Liver (tissue), 9 donors: ENCODE results near the gene CREB5. TPM values are rescaled to one million over a fixed set of nuclear protein-coding genes. Genes with fewer than 3 reads are reported as not detected.

Experiments used
- DNase-seq: peaks from one replicate; pipeline ENCODE4 v3.0.0-alpha.2; 2017; ENCODE audit warnings: low spot score
- H3K27ac ChIP-seq, 2 donors: one replicate each; pipeline ENCODE4 v1.7.0; 2013; ENCODE audit warnings: inconsistent platforms in 2 of 2, low read length in 2 of 2, control low read depth in 1 of 2, low read depth in 1 of 2, mild to moderate bottlenecking in 1 of 2
- H3K27me3 ChIP-seq, 4 donors: one replicate each; pipeline versions ENCODE4 v1.6.1 to v1.7.0; 2013; ENCODE audit warnings: low read length in 3 of 4, inconsistent platforms in 1 of 4, mild to moderate bottlenecking in 1 of 4, moderate library complexity in 1 of 4; ENCODE audit not compliant: control insufficient read depth in 4 of 4, insufficient read depth in 4 of 4
- H3K36me3 ChIP-seq, 4 donors: one replicate each; pipeline versions ENCODE4 v1.6.1 to v1.7.0; 2013; ENCODE audit warnings: low read length in 3 of 4, mild to moderate bottlenecking in 3 of 4, low read depth in 1 of 4, moderate library complexity in 1 of 4; ENCODE audit not compliant: control insufficient read depth in 4 of 4, insufficient read depth in 3 of 4
- H3K4me1 ChIP-seq, 4 donors: one replicate each; pipeline versions ENCODE4 v1.6.1 to v1.7.0; 2013; ENCODE audit warnings: low read length in 3 of 4, mild to moderate bottlenecking in 3 of 4, moderate library complexity in 1 of 4; ENCODE audit not compliant: control insufficient read depth in 4 of 4, insufficient read depth in 4 of 4
- H3K4me3 ChIP-seq, 3 donors: one replicate each; pipeline versions ENCODE4 v1.6.1 to v1.7.0; 2013; ENCODE audit warnings: low read length in 3 of 3, control low read depth in 1 of 3, low read depth in 1 of 3, mild to moderate bottlenecking in 1 of 3
- H3K9ac ChIP-seq, 2 donors: one replicate each; pipeline ENCODE4 v1.7.0; 2013; ENCODE audit warnings: low read length in 2 of 2, mild to moderate bottlenecking in 2 of 2, moderate library complexity in 2 of 2, control low read depth in 1 of 2, low read depth in 1 of 2
- H3K9me3 ChIP-seq, 4 donors: one replicate each; pipeline versions ENCODE4 v1.6.1 to v1.7.0; 2013; ENCODE audit warnings: low read length in 3 of 4; ENCODE audit not compliant: control insufficient read depth in 4 of 4
- EGR1 ChIP-seq, 2 donors: IDR thresholded peaks; 2 replicates each; pipeline ENCODE4 v1.6.1; 2016 to 2018; ENCODE audit warnings: antibody characterized with exemption in 2 of 2, low read depth in 2 of 2
- FOXA2 ChIP-seq: IDR thresholded peaks from 2 replicates; pipeline ENCODE4 v1.6.1; 2016; ENCODE audit warnings: antibody characterized with exemption
- GABPA ChIP-seq, 2 donors: IDR thresholded peaks in 1 of 2; conservative IDR thresholded peaks in 1 of 2; 2 replicates each; pipeline ENCODE4 v1.6.1; 2016; ENCODE audit warnings: antibody characterized with exemption in 2 of 2, mild to moderate bottlenecking in 1 of 2, moderate library complexity in 1 of 2
- HNF4G ChIP-seq: IDR thresholded peaks from 2 replicates; pipeline ENCODE4 v1.6.1; 2016; ENCODE audit warnings: antibody characterized with exemption
- JUND ChIP-seq, 2 donors: IDR thresholded peaks; 2 replicates each; pipeline ENCODE4 v1.6.1; 2016; ENCODE audit warnings: antibody characterized with exemption in 2 of 2
- MAX ChIP-seq: IDR thresholded peaks from 2 replicates; pipeline ENCODE4 v1.6.1; 2016; ENCODE audit warnings: antibody characterized with exemption
- NR2F2 ChIP-seq: IDR thresholded peaks from 2 replicates; pipeline ENCODE4 v1.6.1; 2016; ENCODE audit warnings: antibody characterized with exemption
- RAD21 ChIP-seq, 2 donors: IDR thresholded peaks; 2 replicates each; pipeline ENCODE4 v1.6.1; 2016; ENCODE audit warnings: antibody characterized with exemption in 2 of 2, mild to moderate bottlenecking in 2 of 2
- REST ChIP-seq: IDR thresholded peaks from 2 replicates; pipeline ENCODE4 v1.6.1; 2016; ENCODE audit warnings: antibody characterized with exemption, mild to moderate bottlenecking
- RXRA ChIP-seq, 2 donors: IDR thresholded peaks; 2 replicates each; pipeline ENCODE4 v1.6.1; 2017 to 2018; ENCODE audit warnings: antibody characterized with exemption in 2 of 2, mild to moderate bottlenecking in 1 of 2
- SP1 ChIP-seq: IDR thresholded peaks from 2 replicates; pipeline ENCODE4 v1.6.1; 2018; ENCODE audit warnings: antibody characterized with exemption, mild to moderate bottlenecking
- YY1 ChIP-seq: IDR thresholded peaks from 2 replicates; pipeline ENCODE4 v1.6.1; 2016; ENCODE audit warnings: antibody characterized with exemption, mild to moderate bottlenecking
- WGBS: extraction: QIAGEN DNeasy Blood & Tissue Kit; methylation state at CpG from one replicate; pipeline ENCODE4 v1.1.7; 2013; 5-methylcytosine and 5-hydroxymethylcytosine counted together
- polyA plus RNA-seq, 2 donors: library from polyadenylated mRNA; stranded (reverse) in 1 of 2; unstranded in 1 of 2; fragments of 200-250 nt in 1 of 2; fragments of >200 nt in 1 of 2; fragmentation: Nextera tagmentation in 1 of 2; extraction: Ambion mirVana in 1 of 2; gene quantifications; one replicate each; pipeline versions ENCODE4 v1.2.1 to v1.2.3, GENCODE V29; 2013 to 2015
- total RNA-seq, 2 donors: library from RNA; depleted of rRNA; stranded (reverse); fragments of >200 nt; gene quantifications; one replicate each; pipeline ENCODE4 v1.2.3, GENCODE V29; 2014
- TF ChIP-seq, protein P1 (sequence below): fragments of 150-350 bp; IDR thresholded peaks from 2 replicates; pipeline ENCODE4 v1.5.1; 2017; ENCODE audit warnings: improper control_type of control experiment, low read depth, low read length; ENCODE audit not compliant: missing input control
- TF ChIP-seq, protein P2 (sequence below): IDR thresholded peaks from 2 replicates; pipeline ENCODE4 v1.6.1; 2016; ENCODE audit warnings: antibody characterized with exemption
- TF ChIP-seq, protein P3 (sequence below): IDR thresholded peaks from 2 replicates; pipeline ENCODE4 v1.6.1; 2016; ENCODE audit warnings: antibody characterized with exemption
- donor health status: healthy.
- donor health status: healthy.
- donor health status: healthy.
- donor health status: healthy.
- donor health status: healthy.

The CREB5 gene
- total and polyA plus RNA-seq, 4 donors, result 0.25 to 0.92 (median 0.67) TPM

- no peak for DNase-seq
- 84% methylated on average over 2 of the region's 2 CpGs for WGBS
- Histone ChIP-seq H3K27ac (no peak overlapping the region), H3K4me3 (no peak overlapping the region), H3K9me3 (no peaks in the 10 kb centered on the region), H3K4me1 (no peaks in the 10 kb centered on the region), H3K36me3 (no peaks in the 10 kb centered on the region), H3K9ac (no peak overlapping the region), H3K27me3 (peaks cover 0 to 3% (median 0%) of the 10 kb centered on the region in 4 donors)
- no peak for TF ChIP-seq JUND (IDR thresholded peaks at IDR 0.05)
- TF ChIP-seq FOXA2, result no peak
- TF ChIP-seq EGR1 (IDR thresholded peaks at IDR 0.05; ENCODE audit: low read depth in 2 of 2), result no peak
- TF ChIP-seq, protein P1, sequence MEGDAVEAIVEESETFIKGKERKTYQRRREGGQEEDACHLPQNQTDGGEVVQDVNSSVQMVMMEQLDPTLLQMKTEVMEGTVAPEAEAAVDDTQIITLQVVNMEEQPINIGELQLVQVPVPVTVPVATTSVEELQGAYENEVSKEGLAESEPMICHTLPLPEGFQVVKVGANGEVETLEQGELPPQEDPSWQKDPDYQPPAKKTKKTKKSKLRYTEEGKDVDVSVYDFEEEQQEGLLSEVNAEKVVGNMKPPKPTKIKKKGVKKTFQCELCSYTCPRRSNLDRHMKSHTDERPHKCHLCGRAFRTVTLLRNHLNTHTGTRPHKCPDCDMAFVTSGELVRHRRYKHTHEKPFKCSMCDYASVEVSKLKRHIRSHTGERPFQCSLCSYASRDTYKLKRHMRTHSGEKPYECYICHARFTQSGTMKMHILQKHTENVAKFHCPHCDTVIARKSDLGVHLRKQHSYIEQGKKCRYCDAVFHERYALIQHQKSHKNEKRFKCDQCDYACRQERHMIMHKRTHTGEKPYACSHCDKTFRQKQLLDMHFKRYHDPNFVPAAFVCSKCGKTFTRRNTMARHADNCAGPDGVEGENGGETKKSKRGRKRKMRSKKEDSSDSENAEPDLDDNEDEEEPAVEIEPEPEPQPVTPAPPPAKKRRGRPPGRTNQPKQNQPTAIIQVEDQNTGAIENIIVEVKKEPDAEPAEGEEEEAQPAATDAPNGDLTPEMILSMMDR, result no peak
- TF ChIP-seq GABPA (IDR thresholded peaks at IDR 0.05 in 1 of 2, conservative IDR thresholded peaks at IDR 0.05 in 1 of 2), result no peak
- TF ChIP-seq RXRA (IDR thresholded peaks at IDR 0.05), result no peak
- TF ChIP-seq RAD21 (IDR thresholded peaks at IDR 0.05), result no peak
- TF ChIP-seq REST, result no peak
- no peak for TF ChIP-seq HNF4G
- TF ChIP-seq, protein P2, sequence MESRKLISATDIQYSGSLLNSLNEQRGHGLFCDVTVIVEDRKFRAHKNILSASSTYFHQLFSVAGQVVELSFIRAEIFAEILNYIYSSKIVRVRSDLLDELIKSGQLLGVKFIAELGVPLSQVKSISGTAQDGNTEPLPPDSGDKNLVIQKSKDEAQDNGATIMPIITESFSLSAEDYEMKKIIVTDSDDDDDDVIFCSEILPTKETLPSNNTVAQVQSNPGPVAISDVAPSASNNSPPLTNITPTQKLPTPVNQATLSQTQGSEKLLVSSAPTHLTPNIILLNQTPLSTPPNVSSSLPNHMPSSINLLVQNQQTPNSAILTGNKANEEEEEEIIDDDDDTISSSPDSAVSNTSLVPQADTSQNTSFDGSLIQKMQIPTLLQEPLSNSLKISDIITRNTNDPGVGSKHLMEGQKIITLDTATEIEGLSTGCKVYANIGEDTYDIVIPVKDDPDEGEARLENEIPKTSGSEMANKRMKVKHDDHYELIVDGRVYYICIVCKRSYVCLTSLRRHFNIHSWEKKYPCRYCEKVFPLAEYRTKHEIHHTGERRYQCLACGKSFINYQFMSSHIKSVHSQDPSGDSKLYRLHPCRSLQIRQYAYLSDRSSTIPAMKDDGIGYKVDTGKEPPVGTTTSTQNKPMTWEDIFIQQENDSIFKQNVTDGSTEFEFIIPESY, result no peak
- TF ChIP-seq, protein P3, sequence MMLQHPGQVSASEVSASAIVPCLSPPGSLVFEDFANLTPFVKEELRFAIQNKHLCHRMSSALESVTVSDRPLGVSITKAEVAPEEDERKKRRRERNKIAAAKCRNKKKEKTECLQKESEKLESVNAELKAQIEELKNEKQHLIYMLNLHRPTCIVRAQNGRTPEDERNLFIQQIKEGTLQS, result no peak
- no peak for TF ChIP-seq MAX
- no peak for TF ChIP-seq NR2F2
- TF ChIP-seq SP1, result no peak
- TF ChIP-seq YY1, result no peak
Observed at GRCh38 chr7:28649811-28650210, 237.5 kb downstream of the CREB5 start.

DNA sequence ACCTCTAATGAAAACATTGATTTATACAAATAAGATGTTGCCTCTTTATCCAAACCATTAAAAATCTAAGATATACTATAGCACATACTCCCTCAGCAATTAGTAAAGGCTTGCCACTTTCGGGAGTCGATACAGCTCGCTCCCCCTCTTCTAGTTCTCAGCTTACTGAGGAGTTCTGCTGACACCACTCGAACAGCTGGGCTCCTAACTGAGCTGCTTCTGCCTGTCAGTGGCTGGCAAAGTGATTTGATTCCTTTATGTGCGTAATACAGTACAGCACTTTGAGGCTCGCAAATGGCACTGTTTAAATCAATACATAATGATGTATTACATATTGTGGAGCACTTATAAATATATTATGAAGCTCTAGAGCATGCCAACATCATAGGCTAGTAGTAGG is 241.8 kb downstream of the CREB5 start:
- H3K9ac ChIP-seq, result no peak overlapping the region

More for the DNA sequence above, 241.8 kb downstream of the CREB5 start:
- 78% methylated on average over 6 of the region's 6 CpGs for WGBS
- Histone ChIP-seq H3K27me3 (peaks cover 0 to 3% (median 0%) of the 10 kb centered on the region in 4 donors), H3K4me3 (no peak overlapping the region), H3K4me1 (no peaks in the 10 kb centered on the region), H3K27ac (no peak overlapping the region), H3K9me3 (peaks cover 0 to 6% (median 1%) of the 10 kb centered on the region in 4 donors), H3K36me3 (no peaks in the 10 kb centered on the region)
- DNase-seq, result no peak
- TF ChIP-seq EGR1 (IDR thresholded peaks at IDR 0.05; ENCODE audit: low read depth in 2 of 2) (no peak), NR2F2 (no peak), GABPA (IDR thresholded peaks at IDR 0.05 in 1 of 2, conservative IDR thresholded peaks at IDR 0.05 in 1 of 2) (no peak), RXRA (IDR thresholded peaks at IDR 0.05) (no peak)
